Measurements from ENCODE around the gene ARL15.

Gene ARL15

GRCh38 chr5:54176066-54176830 is 134.1 kb downstream of the ARL15 start:
- no peak for FAIRE-seq
- TF ChIP-seq CTCF (IDR thresholded peaks at IDR 0.05; ENCODE audit: insufficient read depth, missing control alignments): no peak
- DNase-seq (ENCODE audit: insufficient read length, low spot score): no peak

- DNase-seq (ENCODE audit: insufficient read length, low spot score) (no peak), FAIRE-seq (no peak)
- TF ChIP-seq CTCF (IDR thresholded peaks at IDR 0.05; ENCODE audit: insufficient read depth, missing control alignments): no peak
Measured at GRCh38 chr5:54173251-54173650, 137.1 kb downstream of the ARL15 start.

DNA sequence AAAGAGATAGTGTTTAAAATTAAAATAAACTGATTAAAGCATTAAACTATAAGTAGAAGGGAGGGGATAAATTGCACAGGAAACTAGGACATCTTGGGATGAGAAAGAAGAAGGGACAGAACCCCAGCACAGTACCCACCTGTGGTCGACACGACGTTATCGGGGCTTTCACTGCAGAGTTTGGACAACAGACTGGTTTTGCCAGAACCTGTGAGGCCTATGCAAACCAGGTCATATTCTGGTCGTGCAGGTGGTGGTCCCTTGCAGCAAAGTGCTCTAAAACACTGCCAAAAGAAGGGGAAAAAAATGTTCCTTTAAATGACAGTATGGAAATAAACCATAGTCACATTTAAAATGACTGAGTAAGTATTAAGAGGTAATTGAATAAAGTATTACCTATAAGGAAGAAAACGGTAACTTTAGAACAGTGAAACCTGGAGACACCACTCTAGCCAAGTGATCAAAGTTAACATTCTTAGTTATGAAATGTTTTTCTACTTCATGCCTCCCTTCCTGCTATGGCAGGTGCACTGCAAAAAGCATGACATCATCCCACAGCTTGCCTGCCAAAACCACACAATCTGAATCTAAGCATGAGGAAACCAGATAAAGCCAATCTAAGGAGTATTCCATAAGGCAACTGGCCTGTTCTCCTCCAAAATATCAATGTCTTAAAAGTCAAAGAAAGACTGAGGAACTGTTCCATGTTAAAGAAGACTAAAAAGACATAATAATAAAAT is 138.6 kb downstream of the ARL15 start:
- no peak for TF ChIP-seq CTCF (IDR thresholded peaks at IDR 0.05; ENCODE audit: insufficient read depth, missing control alignments)
- no peak for DNase-seq (ENCODE audit: insufficient read length, low spot score)
- FAIRE-seq: no peak

DNA sequence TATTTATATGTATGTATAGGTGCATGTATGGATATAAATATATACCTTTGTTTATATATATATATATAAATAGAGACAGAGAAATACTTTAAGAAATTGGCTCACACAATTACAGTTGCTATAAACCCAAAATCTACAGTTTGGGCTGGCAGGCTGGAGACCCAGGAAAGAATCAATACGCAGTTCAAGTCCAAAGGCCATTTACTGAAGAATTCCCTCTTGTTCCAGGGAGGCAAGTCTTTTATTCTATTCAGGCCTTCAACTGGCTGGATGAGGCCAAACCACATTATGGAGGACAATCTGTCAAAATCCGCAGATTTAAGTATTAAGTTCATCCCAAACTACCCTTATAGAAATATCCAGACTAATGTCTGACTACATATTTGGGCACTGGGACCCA is 144.7 kb downstream of the ARL15 start:
- FAIRE-seq (no peak), DNase-seq (ENCODE audit: insufficient read length, low spot score) (no peak)
- no peak for TF ChIP-seq CTCF (IDR thresholded peaks at IDR 0.05; ENCODE audit: insufficient read depth, missing control alignments)

DNA sequence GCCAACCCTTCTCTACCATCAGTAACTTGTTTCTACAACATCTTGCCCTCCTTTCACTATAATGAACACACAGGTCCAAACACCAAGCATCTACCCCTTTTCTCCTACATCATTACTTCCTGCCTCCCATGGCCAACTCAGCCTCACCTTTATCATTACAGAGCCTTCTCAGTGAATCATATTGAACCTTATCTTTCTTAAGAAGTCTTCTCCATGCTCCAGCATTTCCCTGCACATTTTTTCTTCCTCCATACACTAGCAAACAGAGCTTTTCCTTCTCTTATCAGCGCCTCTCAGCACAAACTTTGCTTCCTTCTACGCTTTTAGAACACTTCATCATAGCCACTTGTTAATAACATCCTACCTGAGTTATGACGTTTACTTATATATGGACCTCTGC is 148.2 kb downstream of the ARL15 start:
- no peak for TF ChIP-seq CTCF (IDR thresholded peaks at IDR 0.05; ENCODE audit: insufficient read depth, missing control alignments)
- FAIRE-seq (no peak), DNase-seq (ENCODE audit: insufficient read length, low spot score) (no peak)

GRCh38 chr5:54160329-54160728 is 150.0 kb downstream of the ARL15 start:
- TF ChIP-seq CTCF (IDR thresholded peaks at IDR 0.05; ENCODE audit: insufficient read depth, missing control alignments): no peak
- FAIRE-seq (no peak), DNase-seq (ENCODE audit: insufficient read length, low spot score) (no peak)

DNA sequence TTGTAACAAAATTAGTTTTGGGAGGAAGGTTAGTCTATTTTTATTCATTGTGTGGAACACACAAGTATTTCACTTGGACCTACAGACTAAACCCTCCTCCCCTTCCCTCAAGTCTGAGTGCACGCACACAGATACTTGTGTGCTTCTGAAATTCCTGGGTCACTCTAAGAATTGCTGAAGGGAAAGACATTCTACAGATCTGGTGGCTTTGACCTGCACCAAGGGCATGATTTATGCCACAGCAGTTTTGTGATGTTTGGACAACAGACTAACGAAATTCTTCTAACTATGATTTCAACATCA is 150.5 kb downstream of the ARL15 start:
- TF ChIP-seq CTCF (IDR thresholded peaks at IDR 0.05; ENCODE audit: insufficient read depth, missing control alignments): no peak
- DNase-seq (ENCODE audit: insufficient read length, low spot score) (no peak), FAIRE-seq (no peak)

All from D721Med (cell line).